Measurements from ENCODE around the gene PIK3C2G.

GRCh38 chr12:18684430-18684829, 423.1 kb downstream of the PIK3C2G start:
- TF ChIP-seq CTCF (IDR thresholded peaks at IDR 0.05) (no peak), POLR2A (IDR thresholded peaks at IDR 0.05) (no peak), EP300 (IDR thresholded peaks at IDR 0.05) (no peak)

All from tibial nerve (tissue), 4 donors.